HG02885 (cell line): ENCODE results near the gene C3orf52.
"Not testable (repeated sequence)": the region's sequence is repeated elsewhere in the genome, so short reads cannot be mapped to it uniquely, and the experiment has no call there.

Experiments
- ATAC-seq: cut with Tn5 transposase; IDR thresholded peaks from one replicate; pipeline ENCODE4 v1.9.1; 2021; ENCODE audit warnings: mild to moderate bottlenecking; ENCODE audit not compliant: unreplicated experiment, poor library complexity

C3orf52 gene

GRCh38 chr3:112086076-112086854, at the start of gene C3orf52:
Gene C3orf52 (plus strand): TSS chr3:112086389. CDS start chr3:112086408, 19 bp downstream.
- ATAC-seq: peak; percentile 93

- ATAC-seq: not testable (repeated sequence)
Observed at GRCh38 chr3:112037194-112037593, 49.0 kb upstream of the C3orf52 start.

- peak; percentile 74 for ATAC-seq
Observed at GRCh38 chr3:112038863-112039262, 47.3 kb upstream of the C3orf52 start.

GRCh38 chr3:112041321-112041720, 44.9 kb upstream of the C3orf52 start:
- ATAC-seq: no peak

GRCh38 chr3:112042842-112043280, 43.3 kb upstream of the C3orf52 start:
- no peak for ATAC-seq

- ATAC-seq: peak; percentile 91
Observed at GRCh38 chr3:112043621-112044201, 42.5 kb upstream of the C3orf52 start.

- no peak for ATAC-seq
Observed at GRCh38 chr3:112046599-112046998, 39.6 kb upstream of the C3orf52 start.

- ATAC-seq: no peak
Observed at GRCh38 chr3:112047264-112047663, 38.9 kb upstream of the C3orf52 start.

GRCh38 chr3:112048911-112049310, 37.3 kb upstream of the C3orf52 start:
- ATAC-seq: no peak

- no peak for ATAC-seq
Observed at GRCh38 chr3:112053229-112053628, 33.0 kb upstream of the C3orf52 start.

GRCh38 chr3:112056451-112056929, 29.7 kb upstream of the C3orf52 start:
- no peak for ATAC-seq

GRCh38 chr3:112059497-112059896, 26.7 kb upstream of the C3orf52 start:
- no peak for ATAC-seq

GRCh38 chr3:112061152-112061551, 25.0 kb upstream of the C3orf52 start:
- no peak for ATAC-seq

GRCh38 chr3:112072387-112073060, 13.7 kb upstream of the C3orf52 start:
- ATAC-seq: not testable (repeated sequence)

- no peak for ATAC-seq
Observed at GRCh38 chr3:112074006-112074405, 12.2 kb upstream of the C3orf52 start.

GRCh38 chr3:112074616-112075497, 11.3 kb upstream of the C3orf52 start:
- peak; percentile 71 for ATAC-seq

- peak; percentile 47 for ATAC-seq
Observed at GRCh38 chr3:112078125-112079083, 7.8 kb upstream of the C3orf52 start.

- no peak for ATAC-seq
Observed at GRCh38 chr3:112083239-112083638, 3.0 kb upstream of the C3orf52 start.
